Measurements from ENCODE around the gene LRRC37A2.
"Not testable (repeated sequence)": the region's sequence is repeated elsewhere in the genome, so short reads cannot be mapped to it uniquely, and the experiment has no call there.

Gene LRRC37A2

DNA sequence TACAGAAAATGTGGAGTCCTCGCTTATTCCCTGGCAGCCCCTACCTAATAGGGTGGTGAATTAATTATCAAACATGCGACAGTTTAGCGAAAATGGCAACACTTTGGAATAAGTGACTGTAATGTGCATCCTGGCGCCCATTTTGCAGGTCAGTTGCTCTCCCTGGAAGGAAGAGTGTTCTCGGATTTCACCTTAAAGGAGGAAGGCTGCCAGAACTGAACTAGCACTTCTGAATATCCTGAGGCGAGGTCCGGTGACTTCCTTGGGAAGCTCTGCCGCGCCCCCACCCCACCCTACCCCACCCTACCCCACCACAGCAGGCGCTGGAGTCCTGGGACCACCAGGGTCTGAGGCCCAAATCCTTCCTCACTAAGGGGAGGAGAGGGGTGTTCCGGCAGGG is at the start of gene LRRC37A2:
Gene LRRC37A2 (plus strand): TSS at position 301 of the 400 bp plus-strand sequence. CDS start 245 bp downstream, outside the sequence.
- H3K9ac ChIP-seq (ENCODE audit: low read length); H3K4me3 ChIP-seq (ENCODE audit: low read length); H3K27me3 ChIP-seq (ENCODE audit: control insufficient read depth, insufficient read depth, low read length); H3K36me3 ChIP-seq (ENCODE audit: control insufficient read depth, insufficient read depth, low read length); H3K4me1 ChIP-seq (ENCODE audit: control insufficient read depth, insufficient read depth, low read length); H3K9me3 ChIP-seq (ENCODE audit: control insufficient read depth, low read length): not testable (repeated sequence)

- not testable (repeated sequence) for H3K9ac ChIP-seq (ENCODE audit: low read length); H3K4me3 ChIP-seq (ENCODE audit: low read length); H3K36me3 ChIP-seq (ENCODE audit: control insufficient read depth, insufficient read depth, low read length); H3K9me3 ChIP-seq (ENCODE audit: control insufficient read depth, low read length); H3K27me3 ChIP-seq (ENCODE audit: control insufficient read depth, insufficient read depth, low read length); H3K4me1 ChIP-seq (ENCODE audit: control insufficient read depth, insufficient read depth, low read length)
Measured at GRCh38 chr17:46467618-46468017, 44.6 kb upstream of the LRRC37A2 start.

GRCh38 chr17:46474489-46474888 is 37.8 kb upstream of the LRRC37A2 start:
- not testable (repeated sequence) for H3K27me3 ChIP-seq (ENCODE audit: control insufficient read depth, insufficient read depth, low read length); H3K36me3 ChIP-seq (ENCODE audit: control insufficient read depth, insufficient read depth, low read length); H3K4me1 ChIP-seq (ENCODE audit: control insufficient read depth, insufficient read depth, low read length); H3K4me3 ChIP-seq (ENCODE audit: low read length); H3K9ac ChIP-seq (ENCODE audit: low read length); H3K9me3 ChIP-seq (ENCODE audit: control insufficient read depth, low read length)

GRCh38 chr17:46475583-46475982 is 36.7 kb upstream of the LRRC37A2 start:
- H3K27me3 ChIP-seq (ENCODE audit: control insufficient read depth, insufficient read depth, low read length); H3K4me3 ChIP-seq (ENCODE audit: low read length); H3K36me3 ChIP-seq (ENCODE audit: control insufficient read depth, insufficient read depth, low read length); H3K4me1 ChIP-seq (ENCODE audit: control insufficient read depth, insufficient read depth, low read length); H3K9me3 ChIP-seq (ENCODE audit: control insufficient read depth, low read length); H3K9ac ChIP-seq (ENCODE audit: low read length): not testable (repeated sequence)

- H3K4me3 ChIP-seq (ENCODE audit: low read length): not testable (repeated sequence)
Measured at GRCh38 chr17:46478823-46479222, 33.4 kb upstream of the LRRC37A2 start.

GRCh38 chr17:46481310-46481709 is 31.0 kb upstream of the LRRC37A2 start:
- not testable (repeated sequence) for H3K4me3 ChIP-seq (ENCODE audit: low read length); H3K9ac ChIP-seq (ENCODE audit: low read length); H3K9me3 ChIP-seq (ENCODE audit: control insufficient read depth, low read length); H3K36me3 ChIP-seq (ENCODE audit: control insufficient read depth, insufficient read depth, low read length); H3K4me1 ChIP-seq (ENCODE audit: control insufficient read depth, insufficient read depth, low read length); H3K27me3 ChIP-seq (ENCODE audit: control insufficient read depth, insufficient read depth, low read length)

More at GRCh38 chr17:46478823-46479222, 33.4 kb upstream of the LRRC37A2 start:
- not testable (repeated sequence) for H3K4me1 ChIP-seq (ENCODE audit: control insufficient read depth, insufficient read depth, low read length); H3K9me3 ChIP-seq (ENCODE audit: control insufficient read depth, low read length); H3K36me3 ChIP-seq (ENCODE audit: control insufficient read depth, insufficient read depth, low read length); H3K9ac ChIP-seq (ENCODE audit: low read length); H3K27me3 ChIP-seq (ENCODE audit: control insufficient read depth, insufficient read depth, low read length)

- H3K36me3 ChIP-seq (ENCODE audit: control insufficient read depth, insufficient read depth, low read length); H3K27me3 ChIP-seq (ENCODE audit: control insufficient read depth, insufficient read depth, low read length); H3K9ac ChIP-seq (ENCODE audit: low read length); H3K4me3 ChIP-seq (ENCODE audit: low read length); H3K4me1 ChIP-seq (ENCODE audit: control insufficient read depth, insufficient read depth, low read length); H3K9me3 ChIP-seq (ENCODE audit: control insufficient read depth, low read length): not testable (repeated sequence)
Measured at GRCh38 chr17:46492021-46492420, 20.2 kb upstream of the LRRC37A2 start.

- not testable (repeated sequence) for H3K4me3 ChIP-seq (ENCODE audit: low read length); H3K9ac ChIP-seq (ENCODE audit: low read length); H3K9me3 ChIP-seq (ENCODE audit: control insufficient read depth, low read length); H3K27me3 ChIP-seq (ENCODE audit: control insufficient read depth, insufficient read depth, low read length); H3K36me3 ChIP-seq (ENCODE audit: control insufficient read depth, insufficient read depth, low read length); H3K4me1 ChIP-seq (ENCODE audit: control insufficient read depth, insufficient read depth, low read length)
Measured at GRCh38 chr17:46499437-46500139, 12.7 kb upstream of the LRRC37A2 start.

GRCh38 chr17:46505896-46506295 is 6.4 kb upstream of the LRRC37A2 start:
- not testable (repeated sequence) for H3K9ac ChIP-seq (ENCODE audit: low read length); H3K4me3 ChIP-seq (ENCODE audit: low read length); H3K9me3 ChIP-seq (ENCODE audit: control insufficient read depth, low read length); H3K27me3 ChIP-seq (ENCODE audit: control insufficient read depth, insufficient read depth, low read length); H3K4me1 ChIP-seq (ENCODE audit: control insufficient read depth, insufficient read depth, low read length); H3K36me3 ChIP-seq (ENCODE audit: control insufficient read depth, insufficient read depth, low read length)

GRCh38 chr17:46534716-46535115 is 22.4 kb downstream of the LRRC37A2 start:
- H3K4me1 ChIP-seq (ENCODE audit: control insufficient read depth, insufficient read depth, low read length); H3K36me3 ChIP-seq (ENCODE audit: control insufficient read depth, insufficient read depth, low read length); H3K27me3 ChIP-seq (ENCODE audit: control insufficient read depth, insufficient read depth, low read length); H3K9ac ChIP-seq (ENCODE audit: low read length); H3K9me3 ChIP-seq (ENCODE audit: control insufficient read depth, low read length); H3K4me3 ChIP-seq (ENCODE audit: low read length): not testable (repeated sequence)

DNA sequence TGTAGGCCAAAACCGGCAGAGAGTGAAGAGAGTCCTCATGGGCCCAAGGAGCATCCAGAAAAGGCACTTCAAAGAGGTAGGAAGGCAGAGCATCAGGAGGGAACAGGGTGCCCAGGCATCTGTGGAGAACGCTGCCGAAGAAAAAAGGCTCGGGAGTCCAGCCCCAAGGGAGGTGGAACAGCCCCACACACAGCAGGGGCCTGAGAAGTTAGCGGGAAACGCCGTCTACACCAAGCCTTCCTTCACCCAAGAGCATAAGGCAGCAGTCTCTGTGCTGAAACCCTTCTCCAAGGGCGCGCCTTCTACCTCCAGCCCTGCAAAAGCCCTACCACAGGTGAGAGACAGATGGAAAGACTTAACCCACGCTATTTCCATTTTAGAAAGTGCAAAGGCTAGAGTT is 36.3 kb downstream of the LRRC37A2 start:
- H3K4me1 ChIP-seq (ENCODE audit: control insufficient read depth, insufficient read depth, low read length); H3K9me3 ChIP-seq (ENCODE audit: control insufficient read depth, low read length); H3K27me3 ChIP-seq (ENCODE audit: control insufficient read depth, insufficient read depth, low read length); H3K4me3 ChIP-seq (ENCODE audit: low read length); H3K36me3 ChIP-seq (ENCODE audit: control insufficient read depth, insufficient read depth, low read length); H3K9ac ChIP-seq (ENCODE audit: low read length): not testable (repeated sequence)

DNA sequence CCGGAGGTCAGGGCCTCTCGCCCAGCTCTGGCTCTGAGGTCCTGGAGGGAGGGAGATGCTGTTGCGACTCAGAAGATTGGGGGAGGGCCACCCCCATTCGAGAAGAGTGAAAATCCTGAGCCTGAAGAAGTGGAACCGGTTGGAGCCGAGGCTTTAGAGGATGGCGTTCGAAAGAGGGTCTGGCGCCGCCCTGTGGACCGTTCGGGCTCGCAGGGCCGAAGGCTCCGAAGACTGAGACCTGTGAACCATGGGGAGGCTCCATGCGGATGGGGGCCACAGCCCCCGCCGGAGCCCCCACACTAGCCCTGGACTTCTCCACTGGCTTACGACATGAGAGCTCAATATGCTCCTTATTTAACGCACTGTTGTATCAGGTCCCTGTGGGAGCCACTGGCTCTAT is 46.9 kb downstream of the LRRC37A2 start:
- H3K27me3 ChIP-seq (ENCODE audit: control insufficient read depth, insufficient read depth, low read length); H3K9me3 ChIP-seq (ENCODE audit: control insufficient read depth, low read length); H3K36me3 ChIP-seq (ENCODE audit: control insufficient read depth, insufficient read depth, low read length); H3K4me1 ChIP-seq (ENCODE audit: control insufficient read depth, insufficient read depth, low read length); H3K9ac ChIP-seq (ENCODE audit: low read length); H3K4me3 ChIP-seq (ENCODE audit: low read length): not testable (repeated sequence)

GRCh38 chr17:46560048-46560447 is 47.8 kb downstream of the LRRC37A2 start:
- not testable (repeated sequence) for H3K27me3 ChIP-seq (ENCODE audit: control insufficient read depth, insufficient read depth, low read length); H3K4me3 ChIP-seq (ENCODE audit: low read length)

More at GRCh38 chr17:46560048-46560447, 47.8 kb downstream of the LRRC37A2 start:
- H3K9me3 ChIP-seq (ENCODE audit: control insufficient read depth, low read length); H3K4me1 ChIP-seq (ENCODE audit: control insufficient read depth, insufficient read depth, low read length); H3K9ac ChIP-seq (ENCODE audit: low read length); H3K36me3 ChIP-seq (ENCODE audit: control insufficient read depth, insufficient read depth, low read length): not testable (repeated sequence)

Data from mucosa of stomach (tissue), 1 donor.